ENCODE results near the gene OLFML1.
"Not testable (repeated sequence)": the region's sequence is repeated elsewhere in the genome, so short reads cannot be mapped to it uniquely, and the experiment has no call there.

The OLFML1 gene

DNA sequence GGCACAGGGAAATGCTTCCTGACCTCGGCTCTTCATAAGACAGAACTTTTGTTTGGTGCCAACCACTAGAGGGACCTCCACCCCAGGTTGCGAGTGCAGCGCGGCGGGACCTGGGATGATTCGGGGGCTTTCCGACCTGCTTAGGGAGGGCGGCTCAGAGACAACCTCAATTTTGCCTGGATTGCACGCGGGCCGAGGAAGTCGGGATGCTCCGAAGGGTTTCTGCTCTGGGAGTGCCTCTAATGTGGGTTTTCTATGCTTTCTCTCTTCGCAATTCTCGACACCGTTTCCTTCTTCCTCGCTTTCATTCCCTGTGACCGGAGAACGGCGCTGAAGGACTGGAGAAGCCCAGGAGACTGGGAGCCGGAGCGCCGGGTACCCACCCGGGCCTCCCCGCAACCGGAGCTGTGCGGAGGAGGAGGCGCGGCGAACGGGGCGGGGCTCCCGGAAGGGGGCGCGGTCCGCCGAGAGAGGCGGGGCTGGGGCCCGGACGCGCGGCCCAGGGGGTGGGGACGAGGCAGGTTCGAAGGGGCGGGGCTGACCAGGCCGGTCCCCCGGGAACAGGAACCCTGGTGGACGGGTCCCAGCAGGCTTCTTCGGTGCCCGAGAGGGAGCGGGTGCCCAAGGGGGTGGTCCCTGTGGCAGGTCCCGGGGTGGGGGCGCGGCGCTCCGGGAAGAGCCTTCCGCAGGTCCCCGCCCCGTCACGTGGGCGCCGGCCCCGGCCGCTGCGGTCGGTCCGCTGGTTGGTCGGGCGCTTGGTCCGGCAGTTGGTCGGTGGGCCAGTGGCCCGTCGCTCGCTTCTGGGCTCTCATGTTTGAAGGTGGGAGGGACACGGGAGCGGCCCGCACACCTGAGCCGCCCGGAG, 28.2 kb downstream of the OLFML1 start, which contains the start of gene PPFIBP2:
Gene PPFIBP2, plus strand, starts transcription at position 766 of the 865 bp plus-strand sequence. CDS start 35,477 bp downstream, outside the sequence.
- peak; percentile 86 for DNase-seq

DNA sequence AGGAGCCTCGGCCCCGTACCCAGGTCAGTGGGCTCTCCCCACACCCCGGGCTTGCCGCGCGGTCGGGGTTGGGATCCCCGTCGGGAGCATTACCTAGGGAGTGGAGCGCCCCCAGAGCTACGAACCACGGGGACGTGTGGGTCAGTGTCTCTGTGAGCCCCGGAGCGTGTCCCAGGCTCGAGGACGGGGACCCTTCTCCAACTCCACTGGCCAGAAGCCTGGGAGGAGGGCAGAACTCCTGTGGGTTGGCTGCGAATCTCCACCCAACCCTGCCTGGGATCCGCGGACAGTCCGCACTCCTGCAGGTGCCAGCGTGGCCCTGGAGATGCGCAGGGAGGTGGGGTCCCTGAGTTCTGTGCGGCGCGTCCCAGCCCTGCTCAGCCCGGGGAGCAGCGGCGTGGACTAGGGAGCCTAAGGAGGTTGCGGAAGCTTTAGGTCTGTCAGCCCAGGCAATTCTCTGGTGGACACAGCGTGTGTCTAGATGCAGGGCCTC, 28.8 kb downstream of the OLFML1 start:
- DNase-seq, result peak; percentile 33

GRCh38 chr11:7515447-7515886, 30.2 kb downstream of the OLFML1 start:
- no peak for DNase-seq

- no peak for DNase-seq
These were observed 31.2 kb downstream of the OLFML1 start for GRCh38 chr11:7516475-7516874.

GRCh38 chr11:7517743-7518142, 32.4 kb downstream of the OLFML1 start:
- not testable (repeated sequence) for DNase-seq

DNA sequence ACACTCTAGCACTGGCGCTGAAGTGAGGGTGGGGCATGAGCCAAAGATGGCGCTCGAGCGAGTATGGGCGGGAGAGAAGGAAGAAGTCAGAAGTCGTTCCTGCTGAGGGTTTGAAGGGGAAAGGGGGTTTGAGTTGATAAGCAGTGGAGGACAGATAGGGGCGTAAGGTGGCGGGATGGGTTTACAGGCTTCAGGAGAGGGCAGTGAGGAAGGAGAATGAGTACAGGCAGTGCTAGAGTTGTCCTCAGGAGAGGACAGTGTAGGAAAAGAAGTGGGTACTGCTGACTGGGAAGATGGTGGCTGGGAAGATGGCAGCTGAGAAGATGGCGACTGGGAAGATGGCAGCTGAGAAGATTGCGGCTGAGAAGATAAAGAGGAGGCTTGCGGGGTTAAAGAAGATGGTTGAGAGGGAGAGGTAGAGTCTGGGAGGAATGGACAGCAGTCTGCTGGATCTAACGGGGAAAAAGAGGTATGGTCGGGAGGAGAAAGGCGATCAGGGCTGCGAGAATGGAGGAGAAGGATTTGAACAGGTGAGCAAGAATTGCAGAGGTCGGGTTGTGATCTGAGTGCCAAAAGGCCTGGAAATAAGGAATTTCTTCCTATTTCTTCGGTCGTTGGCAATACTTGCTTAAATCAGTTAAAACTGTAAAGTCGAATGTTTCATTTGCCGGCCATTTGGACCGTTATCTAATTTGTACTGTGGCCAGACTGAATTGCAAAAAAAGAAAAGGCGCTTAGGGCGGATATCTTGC, 33.7 kb downstream of the OLFML1 start:
- DNase-seq, result no peak

DNA sequence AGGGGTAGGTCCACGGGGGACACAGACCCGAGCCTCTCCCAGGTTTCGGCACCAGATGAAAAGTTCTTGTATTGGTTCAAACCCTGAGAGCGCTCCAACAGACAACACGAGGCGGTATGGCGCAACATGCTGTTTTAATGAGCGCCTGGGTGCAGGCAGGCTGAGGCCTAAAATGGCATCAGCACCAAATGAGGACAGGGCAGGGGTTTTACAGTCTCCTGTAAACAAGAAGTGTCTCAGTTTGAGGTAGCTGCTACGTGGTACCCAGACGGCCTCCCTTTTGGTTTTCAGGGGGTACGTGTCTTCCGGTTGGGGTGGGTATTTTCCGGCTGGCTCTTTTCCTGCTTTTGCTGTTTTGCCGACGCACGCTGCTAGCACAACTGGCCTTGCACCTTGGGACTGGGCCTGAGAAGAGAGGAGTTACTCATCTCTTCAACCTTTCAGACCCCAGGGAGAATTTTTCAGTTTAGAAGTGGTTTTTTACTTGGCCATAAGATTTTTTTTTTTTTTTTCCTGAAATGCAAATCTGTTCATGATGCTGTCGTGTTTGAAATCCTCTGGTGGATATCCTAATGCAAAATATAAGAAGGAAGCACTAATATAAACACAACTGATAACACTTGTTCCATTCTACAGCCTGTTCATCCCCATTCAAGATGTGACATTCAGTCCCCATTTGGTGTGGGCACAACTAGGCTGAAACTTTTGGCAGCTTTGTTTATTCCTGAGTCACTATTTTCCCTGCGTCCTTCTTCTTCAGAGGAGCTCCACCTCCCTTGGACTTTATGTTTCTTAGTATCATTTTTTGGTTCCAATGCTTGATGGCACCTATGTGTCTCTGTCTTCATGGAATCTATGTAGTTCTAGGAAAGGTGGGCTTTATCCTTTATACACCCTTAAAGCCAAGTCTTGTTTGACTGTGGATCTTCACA, 35.0 kb downstream of the OLFML1 start:
- no peak for DNase-seq

GRCh38 chr11:7520981-7521487, 35.7 kb downstream of the OLFML1 start:
- no peak for DNase-seq

DNA sequence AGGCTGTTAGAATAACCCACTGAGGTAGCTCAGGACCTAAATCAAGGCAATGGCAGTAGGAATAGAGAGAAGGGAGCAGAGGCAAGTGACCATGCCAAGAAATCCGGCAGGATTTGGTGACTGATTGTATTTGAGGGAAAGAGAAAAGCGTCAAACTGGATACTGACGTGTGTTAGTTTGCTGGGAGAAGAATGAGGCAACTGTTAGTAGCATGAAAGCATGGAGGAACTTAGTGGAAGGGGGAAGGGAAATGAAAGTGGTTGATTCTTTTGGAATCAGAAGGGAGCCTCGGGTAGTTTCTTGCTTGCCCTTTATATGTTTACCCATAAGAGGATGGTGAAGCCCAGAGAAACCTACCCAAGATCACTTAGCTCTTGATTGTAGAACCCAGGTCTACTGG, 36.8 kb downstream of the OLFML1 start:
- DNase-seq, result no peak

DNA sequence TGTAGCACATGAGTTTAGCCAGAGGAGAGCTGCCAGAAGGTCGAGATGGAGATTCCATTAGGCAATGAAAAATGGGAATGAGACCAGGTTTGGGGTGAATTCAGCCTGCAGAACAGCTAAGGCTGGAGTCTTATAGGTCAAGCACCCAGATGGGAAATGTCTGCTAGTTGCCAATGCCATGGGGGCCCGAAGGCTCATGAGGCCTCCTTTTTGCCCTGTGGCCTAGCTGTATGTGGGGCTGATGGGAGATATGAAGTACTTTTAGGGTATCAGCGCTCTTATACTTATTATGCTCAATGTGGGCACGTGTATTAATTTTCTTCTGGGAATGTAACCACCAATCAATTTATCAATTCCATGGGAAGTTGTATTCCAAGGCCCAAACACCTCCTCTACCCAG, 37.2 kb downstream of the OLFML1 start:
- no peak for DNase-seq

- no peak for DNase-seq
These were observed 38.3 kb downstream of the OLFML1 start for GRCh38 chr11:7523416-7524210.

DNA sequence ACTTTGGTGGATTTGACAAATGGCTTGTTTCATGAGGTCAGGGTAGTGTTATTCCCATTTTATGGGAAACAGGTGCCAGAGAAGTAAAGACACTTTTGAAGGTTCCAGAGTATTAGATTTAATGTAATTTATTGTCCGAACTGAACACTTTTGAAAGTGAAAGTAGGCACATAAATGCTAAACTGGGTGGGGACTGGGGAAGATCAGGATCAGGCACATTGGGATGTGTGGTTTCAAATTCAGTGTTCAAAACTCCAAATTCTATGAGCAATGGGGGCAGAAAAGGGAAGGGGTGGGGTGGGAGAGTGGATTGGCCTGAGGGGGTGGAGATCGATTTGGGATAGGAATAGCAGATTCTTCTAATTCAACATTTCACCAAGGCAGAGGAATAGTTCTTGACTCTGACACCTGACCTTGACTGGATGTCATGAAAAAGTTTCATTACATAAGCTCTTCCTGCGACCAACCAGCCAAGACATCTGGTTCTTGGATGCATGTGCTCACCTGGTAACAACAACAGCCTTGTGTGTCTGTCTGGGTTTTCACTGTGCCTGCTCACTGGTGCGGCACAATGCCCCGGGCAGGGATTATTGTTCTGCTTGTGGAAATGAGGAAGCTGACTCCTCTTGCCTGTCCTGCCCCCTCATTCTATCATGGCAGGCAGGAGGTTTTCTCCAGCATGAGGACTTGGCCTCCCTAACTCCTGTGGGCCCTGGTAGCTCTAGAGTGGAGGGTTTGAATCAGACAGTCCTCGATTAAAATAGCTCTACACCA, 39.3 kb downstream of the OLFML1 start:
- no peak for DNase-seq

DNA sequence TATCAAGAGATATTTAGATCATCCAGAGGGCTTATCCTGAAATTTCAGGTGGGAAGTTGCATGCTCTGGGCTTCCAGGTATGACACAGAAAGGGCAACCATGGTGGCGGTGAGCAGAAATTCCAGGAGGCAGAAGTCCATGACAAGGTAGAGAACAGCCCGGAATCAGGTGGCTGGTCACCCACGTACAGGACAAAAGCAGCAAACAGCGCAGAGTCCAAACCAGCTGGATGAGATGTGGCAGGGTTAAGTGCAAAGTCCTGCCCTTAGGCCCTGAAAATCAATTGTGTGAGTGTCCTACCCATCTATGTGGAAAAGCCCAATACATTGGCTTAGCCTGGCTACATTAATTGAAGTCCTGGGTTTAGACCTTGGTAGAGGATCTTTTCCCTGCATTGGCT, 40.1 kb downstream of the OLFML1 start:
- no peak for DNase-seq

DNA sequence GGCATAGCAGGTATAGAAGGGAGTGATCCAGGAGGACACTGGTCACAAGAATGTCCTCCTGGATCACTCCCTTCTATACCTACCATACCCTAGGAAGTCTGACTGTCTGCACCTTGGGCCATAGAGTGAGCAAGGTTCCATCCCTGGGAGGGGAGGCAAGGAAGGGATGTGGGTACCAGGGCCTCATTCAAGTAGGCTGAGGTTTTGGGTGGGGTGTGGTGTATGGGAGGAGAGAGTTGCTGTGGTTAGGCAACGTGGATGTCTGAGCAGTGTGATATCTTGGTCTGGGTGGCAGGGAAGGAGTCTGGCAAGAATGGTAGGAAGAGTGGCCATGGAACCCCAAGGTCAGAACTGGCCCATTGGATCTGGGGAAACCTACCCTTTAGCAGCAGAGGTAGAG, 41.7 kb downstream of the OLFML1 start:
- DNase-seq, result peak; percentile 21

DNA sequence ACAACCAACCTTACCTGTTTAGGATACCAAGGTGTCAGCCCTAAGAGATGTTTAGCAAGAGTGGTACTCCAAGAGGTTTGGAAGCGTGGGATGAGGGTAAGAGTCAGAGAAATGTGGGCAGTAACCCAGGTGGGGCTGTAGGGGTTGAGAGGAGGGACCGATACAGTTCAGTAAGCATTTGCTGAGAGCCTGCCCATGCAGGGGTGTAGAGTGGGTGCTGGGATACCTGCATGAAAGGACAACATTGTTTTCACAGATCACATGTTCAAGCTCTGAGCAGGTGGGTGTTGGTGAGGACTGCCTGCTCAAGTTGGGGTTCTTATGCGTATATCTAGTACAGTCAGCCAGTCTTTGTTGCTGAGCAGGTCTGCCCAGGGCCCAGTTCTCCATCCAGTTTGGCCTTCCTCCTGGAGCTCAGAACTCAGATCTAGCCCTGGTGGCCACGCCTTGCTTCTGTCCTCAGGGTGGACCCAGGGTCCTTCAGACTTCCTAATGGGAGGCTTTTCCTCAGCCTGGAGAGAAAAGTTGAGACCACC, 43.3 kb downstream of the OLFML1 start:
- DNase-seq, result no peak

DNA sequence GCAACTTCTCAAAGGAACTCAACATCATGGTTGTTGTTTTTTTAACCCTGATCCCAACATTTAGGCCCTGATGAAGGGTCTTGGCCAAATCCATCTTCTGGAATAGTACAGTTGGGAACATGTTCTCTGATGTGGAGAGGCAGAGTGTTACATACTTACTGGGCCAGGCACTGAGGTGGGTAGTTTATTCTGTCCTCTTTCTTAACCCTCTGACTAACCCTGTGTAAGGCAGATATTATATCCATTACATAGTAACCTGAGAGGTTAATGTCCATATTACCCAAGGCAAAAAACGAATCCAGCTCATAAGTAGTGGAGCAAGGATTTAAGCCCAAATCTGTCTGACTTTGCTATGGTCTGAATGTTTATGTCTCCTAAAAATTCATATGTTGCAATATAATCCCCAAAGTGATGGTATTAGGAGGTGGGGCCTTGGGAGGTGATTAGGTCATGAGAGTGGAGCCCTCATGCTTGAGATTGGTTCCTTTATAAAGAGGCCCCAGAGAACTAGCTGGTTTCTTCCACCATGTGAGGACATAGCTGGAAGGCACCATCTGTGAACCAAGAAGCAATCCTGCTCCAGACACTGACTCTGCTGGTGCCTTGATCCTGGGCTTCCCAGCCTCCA, 44.8 kb downstream of the OLFML1 start:
- no peak for DNase-seq

DNA sequence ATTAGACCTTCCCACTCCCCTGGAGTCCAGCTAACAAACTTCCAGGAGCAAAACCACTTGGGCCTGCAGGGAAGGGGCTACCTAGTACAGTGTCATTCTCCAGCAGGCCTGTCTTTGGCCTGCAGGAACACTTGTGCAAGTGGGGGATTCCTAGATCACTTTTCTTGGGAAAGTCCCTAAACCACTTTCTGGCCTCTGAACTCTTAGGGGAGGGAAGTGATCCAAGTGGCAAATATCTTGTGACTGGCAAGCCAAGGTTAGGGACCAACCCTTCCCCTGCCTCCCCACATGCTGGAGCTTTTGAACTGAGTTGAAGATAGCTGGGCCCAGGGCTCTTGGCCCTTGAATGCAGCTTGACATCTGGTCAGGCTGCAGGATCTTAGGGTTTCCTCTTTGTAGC, 45.7 kb downstream of the OLFML1 start:
- DNase-seq, result no peak

- no peak for DNase-seq
These were observed 47.3 kb downstream of the OLFML1 start for GRCh38 chr11:7532405-7533145.
